Caco-2 (cell line): ENCODE results near the gene MUL1. TPM values are rescaled to one million over a fixed set of nuclear protein-coding genes. Genes with fewer than 3 reads are reported as not detected.

Source experiments
- BruUV-seq: library from RNA; stranded (reverse); fragments of 400-500 nt; replicated peaks from 2 replicates; lab custom pipeline; 2021; lab: Mats Ljungman, UMichigan
- CTCF ChIA-PET: fragments of 300-600 bp; sonication (Branson Sonifier 250); formaldehyde crosslinking; loops from one replicate; lab custom pipeline; 2022; ENCODE audit warnings: antibody characterized with exemption; lab: Charles Lee
- POLR2A ChIA-PET: fragments of 300-600 bp; sonication (Branson Sonifier 250); formaldehyde crosslinking; loops from one replicate; lab custom pipeline; 2022; ENCODE audit warnings: antibody characterized with exemption; lab: Charles Lee
- DNase-seq, 2 experiments: peaks; one replicate each; pipeline versions ENCODE4 v3.0.0 to v3.0.0-alpha.2; 2020 to 2022
- H3K27me3 ChIP-seq: replicated peaks from 2 replicates; pipeline ENCODE4 v1.6.0; 2011; ENCODE audit warnings: low read length; ENCODE audit not compliant: control insufficient read depth, insufficient read depth
- H3K36me3 ChIP-seq: 2 replicates; pipeline ENCODE4 v1.5.1; 2011; ENCODE audit warnings: low read length; ENCODE audit not compliant: control insufficient read depth, insufficient read depth
- H3K4me1 ChIP-seq: fragments of 250-450 bp; sonication (Bioruptor Pico); 2 replicates; pipeline ENCODE4 v1.5.1; 2020; ENCODE audit warnings: mild to moderate bottlenecking
- H3K4me3 ChIP-seq: 2 replicates; pipeline ENCODE4 v1.5.1; 2011; ENCODE audit warnings: low read depth, mild to moderate bottlenecking, control low read depth, low read length
- H3K9me3 ChIP-seq: fragments of 250-450 bp; sonication (Bioruptor Pico); 2 replicates; pipeline ENCODE4 v1.5.1; 2020; ENCODE audit warnings: mild to moderate bottlenecking, moderate library complexity
- H3K27ac Mint-ChIP-seq: one replicate; pipeline ENCODE4 v1.8.0; 2022; ENCODE audit warnings: mixed read lengths; ENCODE audit not compliant: unreplicated experiment
- H3K27me3 Mint-ChIP-seq: one replicate; pipeline ENCODE4 v1.8.0; 2022; ENCODE audit warnings: mixed read lengths; ENCODE audit not compliant: insufficient read depth, unreplicated experiment
- H3K36me3 Mint-ChIP-seq: one replicate; pipeline ENCODE4 v1.8.0; 2022; ENCODE audit warnings: mild to moderate bottlenecking, mixed read lengths; ENCODE audit not compliant: insufficient read depth, unreplicated experiment
- H3K4me1 Mint-ChIP-seq: one replicate; pipeline ENCODE4 v1.8.0; 2022; ENCODE audit warnings: low read depth, mixed read lengths; ENCODE audit not compliant: unreplicated experiment
- H3K4me3 Mint-ChIP-seq: one replicate; pipeline ENCODE4 v1.8.0; 2022; ENCODE audit warnings: mild to moderate bottlenecking, moderate library complexity, mixed read lengths; ENCODE audit not compliant: unreplicated experiment
- H3K9me3 Mint-ChIP-seq: one replicate; pipeline ENCODE4 v1.8.0; 2022; ENCODE audit warnings: mixed read lengths; ENCODE audit not compliant: unreplicated experiment
- CTCF ChIP-seq, 2 experiments: fragments of 200-600 bp in 1 of 2; IDR thresholded peaks; 1 replicate in 1 of 2; 2 replicates in 1 of 2; pipeline versions ENCODE4 v1.5.1 to v1.8.0; 2011 to 2022; ENCODE audit warnings: antibody characterized with exemption in 1 of 2, control low read depth in 1 of 2, inconsistent platforms in 1 of 2, low read depth in 1 of 2, low read length in 1 of 2, mild to moderate bottlenecking in 1 of 2, moderate library complexity in 1 of 2; ENCODE audit not compliant: insufficient read depth in 1 of 2, severe bottlenecking in 1 of 2, unreplicated experiment in 1 of 2
- intact Hi-C: fragments of 100-400 bp; cut with micrococcal nuclease; formaldehyde crosslinking; loops from one replicate; pipeline ENCODE4 v1.10.0; 2022; ENCODE audit not compliant: unreplicated experiment
- total RNA-seq: library from RNA; stranded (reverse); gene quantifications from 2 replicates; pipeline ENCODE4 v1.2.3, GENCODE V29; 2022

The MUL1 gene
- total RNA-seq, 1 experiment from 2014 or later: 18.3 TPM

GRCh38 chr1:20546637-20547036 is 38.7 kb upstream of the MUL1 start:
- Mint-ChIP-seq H3K36me3 (no peaks in the 10 kb centered on the region), H3K4me1 (peaks cover 7% of the 10 kb centered on the region), H3K27me3 (peaks cover 8% of the 10 kb centered on the region), H3K9me3 (no peaks in the 10 kb centered on the region), H3K27ac (no peak overlapping the region), H3K4me3 (no peak overlapping the region)
- Histone ChIP-seq H3K4me3 (no peak overlapping the region), H3K9me3 (no peaks in the 10 kb centered on the region), H3K27me3 (no peaks in the 10 kb centered on the region), H3K36me3 (no peaks in the 10 kb centered on the region), H3K4me1 (no peaks in the 10 kb centered on the region)
- no peak for TF ChIP-seq CTCF (IDR thresholded peaks at IDR 0.05; ENCODE audit: insufficient read depth in 1 of 2, low read depth in 1 of 2, low read length in 1 of 2, severe bottlenecking in 1 of 2, unreplicated experiment in 1 of 2)
- ChIA-PET POLR2A (no interaction called here), CTCF (no interaction called here)
- intact Hi-C loops: no loop called here
- BruUV-seq: no TSS peak
- no peak for DNase-seq

GRCh38 chr1:20540281-20540680 is 32.3 kb upstream of the MUL1 start:
- DNase-seq: no peak
- H3K9me3 Mint-ChIP-seq: no peaks in the 10 kb centered on the region
- peaks cover 6% of the 10 kb centered on the region for H3K27me3 Mint-ChIP-seq
- no peaks in the 10 kb centered on the region for H3K27me3 ChIP-seq
- peaks cover 15% of the 10 kb centered on the region for H3K4me1 ChIP-seq
- intact Hi-C loops: no loop called here
- no peaks in the 10 kb centered on the region for H3K36me3 ChIP-seq
- H3K4me3 ChIP-seq: no peak overlapping the region
- no peaks in the 10 kb centered on the region for H3K36me3 Mint-ChIP-seq
- ChIA-PET POLR2A (no interaction called here), CTCF (interaction anchor here (0.5 kb wide), 1 partner anchor 106 kb away, joined by 4 read pairs; no protein-coding TSS in a partner anchor)
- H3K27ac Mint-ChIP-seq: no peak overlapping the region
- BruUV-seq: no TSS peak
- H3K4me3 Mint-ChIP-seq: no peak overlapping the region
- no peak for TF ChIP-seq CTCF (IDR thresholded peaks at IDR 0.05; ENCODE audit: insufficient read depth in 1 of 2, low read depth in 1 of 2, low read length in 1 of 2, severe bottlenecking in 1 of 2, unreplicated experiment in 1 of 2)
- H3K4me1 Mint-ChIP-seq: peaks cover 31% of the 10 kb centered on the region
- no peaks in the 10 kb centered on the region for H3K9me3 ChIP-seq

- peaks cover 42% of the 10 kb centered on the region for H3K4me1 Mint-ChIP-seq
- Histone ChIP-seq H3K9me3 (no peaks in the 10 kb centered on the region), H3K27me3 (no peaks in the 10 kb centered on the region), H3K36me3 (no peaks in the 10 kb centered on the region), H3K4me3 (no peak overlapping the region), H3K4me1 (peaks cover 19% of the 10 kb centered on the region)
- no peak overlapping the region for H3K4me3 Mint-ChIP-seq
- POLR2A ChIA-PET: interaction anchor here (0.6 kb wide), 1 partner anchor 158 kb away, joined by 3 read pairs; no protein-coding TSS in a partner anchor
- H3K27me3 Mint-ChIP-seq: peaks cover 3% of the 10 kb centered on the region
- H3K27ac Mint-ChIP-seq: peak overlapping the region; percentile 33
- H3K36me3 Mint-ChIP-seq: no peaks in the 10 kb centered on the region
- no peaks in the 10 kb centered on the region for H3K9me3 Mint-ChIP-seq
- CTCF ChIA-PET: interaction anchor here (0.6 to 1.3 kb wide), 4 partner anchors 13 to 95 kb away, joined by 3 to 5 read pairs (median 4); partner anchors contain the start of gene FAM43B
- DNase-seq: peak in 1 of 2 experiments; percentile 45
- TF ChIP-seq CTCF (IDR thresholded peaks at IDR 0.05; ENCODE audit: insufficient read depth in 1 of 2, low read depth in 1 of 2, low read length in 1 of 2, severe bottlenecking in 1 of 2, unreplicated experiment in 1 of 2): no peak
- BruUV-seq: no TSS peak
- intact Hi-C loops: loop anchor here (5.0 kb wide), 1 partner anchor 93 kb away; the partner anchor contains the start of gene PINK1
Measured at GRCh38 chr1:20538760-20539551, 31.0 kb upstream of the MUL1 start.
